ENCODE measurements around the gene LYSMD1. TPM values are rescaled to one million over a fixed set of nuclear protein-coding genes. Genes with fewer than 3 reads are reported as not detected.
A peak's percentile ranks its signal among the peaks of the same experiment; 100 is the strongest.

Gene LYSMD1
- total RNA-seq, 1 donor from 2014 or later: 21.9 TPM

GRCh38 chr1:151144474-151145303 lies 21.0 kb downstream of the LYSMD1 start:
- Mint-ChIP-seq H3K9me3 (ENCODE audit: unreplicated experiment) (peaks cover 6% of the 10 kb centered on the region), H3K36me3 (ENCODE audit: unreplicated experiment) (no peaks in the 10 kb centered on the region), H3K27ac (ENCODE audit: unreplicated experiment) (peak overlapping the region; percentile 73), H3K4me1 (ENCODE audit: low read depth, unreplicated experiment) (peaks cover 29% of the 10 kb centered on the region), H3K4me3 (ENCODE audit: unreplicated experiment) (peak overlapping the region; percentile 99), H3K27me3 (ENCODE audit: unreplicated experiment) (peaks cover 7% of the 10 kb centered on the region)
- TF ChIP-seq, protein P1, sequence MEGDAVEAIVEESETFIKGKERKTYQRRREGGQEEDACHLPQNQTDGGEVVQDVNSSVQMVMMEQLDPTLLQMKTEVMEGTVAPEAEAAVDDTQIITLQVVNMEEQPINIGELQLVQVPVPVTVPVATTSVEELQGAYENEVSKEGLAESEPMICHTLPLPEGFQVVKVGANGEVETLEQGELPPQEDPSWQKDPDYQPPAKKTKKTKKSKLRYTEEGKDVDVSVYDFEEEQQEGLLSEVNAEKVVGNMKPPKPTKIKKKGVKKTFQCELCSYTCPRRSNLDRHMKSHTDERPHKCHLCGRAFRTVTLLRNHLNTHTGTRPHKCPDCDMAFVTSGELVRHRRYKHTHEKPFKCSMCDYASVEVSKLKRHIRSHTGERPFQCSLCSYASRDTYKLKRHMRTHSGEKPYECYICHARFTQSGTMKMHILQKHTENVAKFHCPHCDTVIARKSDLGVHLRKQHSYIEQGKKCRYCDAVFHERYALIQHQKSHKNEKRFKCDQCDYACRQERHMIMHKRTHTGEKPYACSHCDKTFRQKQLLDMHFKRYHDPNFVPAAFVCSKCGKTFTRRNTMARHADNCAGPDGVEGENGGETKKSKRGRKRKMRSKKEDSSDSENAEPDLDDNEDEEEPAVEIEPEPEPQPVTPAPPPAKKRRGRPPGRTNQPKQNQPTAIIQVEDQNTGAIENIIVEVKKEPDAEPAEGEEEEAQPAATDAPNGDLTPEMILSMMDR (IDR thresholded peaks at IDR 0.05; ENCODE audit: partially characterized antibody, unreplicated experiment): no peak
- peak; percentile 41 for DNase-seq

DNA sequence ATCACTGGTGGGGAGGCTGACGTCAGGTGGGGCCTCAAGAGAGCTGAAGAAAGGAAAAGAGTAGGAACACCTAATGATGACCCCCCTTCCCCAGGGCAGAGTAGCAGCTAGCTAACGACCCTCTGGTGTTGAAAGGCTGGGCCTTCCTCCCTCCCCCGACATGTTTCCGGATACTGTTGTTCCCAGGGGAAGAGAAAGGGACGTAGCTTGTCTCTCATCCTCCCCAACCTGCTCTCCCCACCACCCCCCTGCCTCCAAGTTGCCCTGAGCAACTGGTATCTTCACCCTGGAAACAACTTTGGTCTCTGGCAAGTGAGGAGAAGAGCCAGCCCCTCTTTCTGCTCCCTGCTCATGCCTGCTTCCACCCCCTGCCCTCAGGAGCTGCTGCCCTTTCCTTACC lies 21.7 kb downstream of the LYSMD1 start:
- no peak for DNase-seq

GRCh38 chr1:151143057-151143435 lies 22.7 kb downstream of the LYSMD1 start:
- peaks cover 7% of the 10 kb centered on the region for H3K27me3 Mint-ChIP-seq (ENCODE audit: unreplicated experiment)
- TF ChIP-seq, protein P1 (IDR thresholded peaks at IDR 0.05; ENCODE audit: partially characterized antibody, unreplicated experiment): no peak
- H3K4me1 Mint-ChIP-seq (ENCODE audit: low read depth, unreplicated experiment): peaks cover 26% of the 10 kb centered on the region
- no peaks in the 10 kb centered on the region for H3K36me3 Mint-ChIP-seq (ENCODE audit: unreplicated experiment)
- peak overlapping the region; percentile 99 for H3K4me3 Mint-ChIP-seq (ENCODE audit: unreplicated experiment)
- DNase-seq: no peak
- peaks cover 4% of the 10 kb centered on the region for H3K9me3 Mint-ChIP-seq (ENCODE audit: unreplicated experiment)
- no peak overlapping the region for H3K27ac Mint-ChIP-seq (ENCODE audit: unreplicated experiment)

More for the DNA sequence above, 21.7 kb downstream of the LYSMD1 start:
- Mint-ChIP-seq H3K9me3 (ENCODE audit: unreplicated experiment) (peaks cover 6% of the 10 kb centered on the region), H3K27ac (ENCODE audit: unreplicated experiment) (no peak overlapping the region), H3K36me3 (ENCODE audit: unreplicated experiment) (no peaks in the 10 kb centered on the region), H3K4me1 (ENCODE audit: low read depth, unreplicated experiment) (peaks cover 29% of the 10 kb centered on the region), H3K4me3 (ENCODE audit: unreplicated experiment) (peak overlapping the region; percentile 99), H3K27me3 (ENCODE audit: unreplicated experiment) (peaks cover 7% of the 10 kb centered on the region)
- TF ChIP-seq, protein P1 (IDR thresholded peaks at IDR 0.05; ENCODE audit: partially characterized antibody, unreplicated experiment): no peak

DNA sequence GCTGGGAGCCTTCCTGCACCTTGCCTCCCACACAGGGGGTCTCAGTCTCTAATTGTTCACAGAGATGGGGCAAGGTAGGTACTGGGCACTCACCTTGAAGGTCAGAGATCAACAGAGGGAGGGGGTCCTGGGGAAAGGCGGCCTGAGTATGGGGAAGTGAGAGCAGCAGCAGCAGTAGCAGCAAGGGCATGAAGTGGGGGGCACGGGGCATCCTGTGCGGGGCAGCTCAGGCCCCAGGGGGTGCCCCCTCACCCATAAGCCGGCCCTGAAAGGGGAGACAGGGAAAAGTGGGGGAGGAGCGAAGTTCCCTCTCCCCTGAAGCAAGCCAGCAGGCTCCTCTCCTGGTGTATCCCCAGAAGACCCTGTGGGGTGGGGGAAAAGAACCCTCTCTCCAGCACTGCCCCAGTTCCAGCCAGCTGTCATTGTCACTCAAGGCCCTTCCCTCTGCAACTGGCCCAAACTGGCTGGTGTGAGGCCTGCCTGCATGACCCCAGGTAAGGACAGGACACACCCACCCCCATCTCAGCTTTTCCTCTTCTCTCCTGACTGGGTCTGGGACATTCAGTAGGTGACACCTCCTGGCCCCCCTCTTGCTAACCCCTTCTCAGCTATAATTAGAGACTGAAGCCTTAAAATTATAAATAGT lies 23.2 kb downstream of the LYSMD1 start:
- DNase-seq: no peak
- H3K27ac Mint-ChIP-seq (ENCODE audit: unreplicated experiment): no peak overlapping the region
- peaks cover 7% of the 10 kb centered on the region for H3K27me3 Mint-ChIP-seq (ENCODE audit: unreplicated experiment)
- H3K4me3 Mint-ChIP-seq (ENCODE audit: unreplicated experiment): peak overlapping the region; percentile 99
- H3K4me1 Mint-ChIP-seq (ENCODE audit: low read depth, unreplicated experiment): peaks cover 24% of the 10 kb centered on the region
- no peaks in the 10 kb centered on the region for H3K36me3 Mint-ChIP-seq (ENCODE audit: unreplicated experiment)
- TF ChIP-seq, protein P1 (IDR thresholded peaks at IDR 0.05; ENCODE audit: partially characterized antibody, unreplicated experiment): no peak
- H3K9me3 Mint-ChIP-seq (ENCODE audit: unreplicated experiment): peaks cover 4% of the 10 kb centered on the region

GRCh38 chr1:151137789-151138188 lies 27.9 kb downstream of the LYSMD1 start:
- no peak overlapping the region for H3K4me3 Mint-ChIP-seq (ENCODE audit: unreplicated experiment)
- peaks cover 5% of the 10 kb centered on the region for H3K9me3 Mint-ChIP-seq (ENCODE audit: unreplicated experiment)
- H3K36me3 Mint-ChIP-seq (ENCODE audit: unreplicated experiment): peaks cover 13% of the 10 kb centered on the region
- TF ChIP-seq, protein P1 (IDR thresholded peaks at IDR 0.05; ENCODE audit: partially characterized antibody, unreplicated experiment): no peak
- H3K27me3 Mint-ChIP-seq (ENCODE audit: unreplicated experiment): peaks cover 17% of the 10 kb centered on the region
- H3K4me1 Mint-ChIP-seq (ENCODE audit: low read depth, unreplicated experiment): no peaks in the 10 kb centered on the region
- DNase-seq: no peak
- no peak overlapping the region for H3K27ac Mint-ChIP-seq (ENCODE audit: unreplicated experiment)

Data from glutamatergic neuron (in vitro differentiated cells).